HL-60 (cell line): ENCODE measurements around the gene ALK.

Source experiments
- DNase-seq, 2 experiments: peaks; one replicate each; pipeline ENCODE4 v3.0.0-alpha.2; 2010 to 2020; ENCODE audit warnings: low read depth in 1 of 2, low spot score in 1 of 2
- H3K27ac ChIP-seq: fragments of 250-450 bp; sonication (Bioruptor Pico); replicated peaks from 2 replicates; pipeline ENCODE4 v1.5.1; 2020; ENCODE audit warnings: mild to moderate bottlenecking, moderate library complexity
- H3K27me3 ChIP-seq: fragments of 250-450 bp; sonication (Bioruptor Pico); 2 replicates; pipeline ENCODE4 v1.5.1; 2021; ENCODE audit warnings: mild to moderate bottlenecking, moderate library complexity; ENCODE audit not compliant: insufficient read depth, poor library complexity, severe bottlenecking
- H3K4me3 ChIP-seq: replicated peaks from 2 replicates; pipeline ENCODE4 v1.5.1; 2011; ENCODE audit warnings: mild to moderate bottlenecking, control low read depth, low read length; ENCODE audit not compliant: insufficient read depth
- GABPA ChIP-seq: IDR thresholded peaks from 2 replicates; pipeline ENCODE4 v1.6.1; 2012; ENCODE audit warnings: low read depth
- POLR2AphosphoS5 ChIP-seq: IDR thresholded peaks from 2 replicates; pipeline ENCODE4 v1.6.1; 2012; ENCODE audit warnings: low read depth
- REST ChIP-seq: IDR thresholded peaks from 2 replicates; pipeline ENCODE4 v1.6.1; 2012; ENCODE audit warnings: low read depth; ENCODE audit not compliant: insufficient replicate concordance
- SPI1 ChIP-seq: IDR thresholded peaks from 2 replicates; pipeline ENCODE4 v1.6.1; 2012; ENCODE audit warnings: low read depth, mild to moderate bottlenecking, borderline replicate concordance
- TF ChIP-seq, protein P1 (sequence below): IDR thresholded peaks from one replicate; pipeline ENCODE4 v1.5.1; 2011; ENCODE audit warnings: low read length, control low read depth, inconsistent platforms; ENCODE audit not compliant: insufficient read depth

Gene ALK

DNA sequence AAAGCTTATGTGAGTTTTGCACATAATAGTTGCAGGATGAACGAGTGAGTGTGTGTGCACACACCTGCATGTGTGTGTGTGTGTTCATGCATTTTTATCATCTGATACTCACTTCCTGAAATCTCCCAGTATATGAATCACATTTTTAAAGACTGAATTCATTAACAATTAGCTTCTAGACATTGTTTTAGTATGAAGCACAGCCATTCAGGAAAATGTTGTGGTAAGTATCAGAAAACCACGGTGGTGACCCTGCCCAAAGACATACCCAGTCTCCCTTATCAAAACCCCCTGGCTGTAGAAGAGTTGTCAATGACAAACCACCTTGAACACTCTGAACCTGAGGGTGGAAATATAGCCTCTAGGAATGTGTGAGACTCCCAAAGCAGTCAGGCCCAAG lies 220.8 kb downstream of the ALK start:
- Histone ChIP-seq H3K4me3 (no peak overlapping the region), H3K27ac (no peak overlapping the region), H3K27me3 (no peaks in the 10 kb centered on the region)
- TF ChIP-seq, protein P1, sequence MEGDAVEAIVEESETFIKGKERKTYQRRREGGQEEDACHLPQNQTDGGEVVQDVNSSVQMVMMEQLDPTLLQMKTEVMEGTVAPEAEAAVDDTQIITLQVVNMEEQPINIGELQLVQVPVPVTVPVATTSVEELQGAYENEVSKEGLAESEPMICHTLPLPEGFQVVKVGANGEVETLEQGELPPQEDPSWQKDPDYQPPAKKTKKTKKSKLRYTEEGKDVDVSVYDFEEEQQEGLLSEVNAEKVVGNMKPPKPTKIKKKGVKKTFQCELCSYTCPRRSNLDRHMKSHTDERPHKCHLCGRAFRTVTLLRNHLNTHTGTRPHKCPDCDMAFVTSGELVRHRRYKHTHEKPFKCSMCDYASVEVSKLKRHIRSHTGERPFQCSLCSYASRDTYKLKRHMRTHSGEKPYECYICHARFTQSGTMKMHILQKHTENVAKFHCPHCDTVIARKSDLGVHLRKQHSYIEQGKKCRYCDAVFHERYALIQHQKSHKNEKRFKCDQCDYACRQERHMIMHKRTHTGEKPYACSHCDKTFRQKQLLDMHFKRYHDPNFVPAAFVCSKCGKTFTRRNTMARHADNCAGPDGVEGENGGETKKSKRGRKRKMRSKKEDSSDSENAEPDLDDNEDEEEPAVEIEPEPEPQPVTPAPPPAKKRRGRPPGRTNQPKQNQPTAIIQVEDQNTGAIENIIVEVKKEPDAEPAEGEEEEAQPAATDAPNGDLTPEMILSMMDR = no peak
- TF ChIP-seq REST (no peak), SPI1 (no peak), POLR2AphosphoS5 (no peak), GABPA (no peak)
- no peak for DNase-seq

DNA sequence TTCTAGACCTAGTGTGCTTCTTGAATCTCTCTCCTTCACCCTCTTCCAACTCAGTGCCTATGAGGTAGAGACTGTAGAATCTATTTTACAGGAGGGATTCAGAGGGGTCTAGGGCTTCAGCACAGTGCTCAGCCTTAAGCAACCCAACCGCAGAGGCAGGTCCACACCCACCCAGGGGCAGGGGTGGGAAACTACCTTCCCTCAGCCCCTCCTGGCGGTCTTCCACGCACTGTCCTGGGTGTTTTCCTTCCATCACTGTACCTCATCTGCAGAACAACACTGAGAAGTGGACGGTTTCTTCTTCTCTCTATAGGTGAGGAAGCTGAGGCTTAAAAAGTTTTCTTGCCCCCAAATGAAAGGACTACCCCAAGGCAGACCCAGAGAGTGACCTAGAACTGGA lies 222.3 kb downstream of the ALK start:
- Histone ChIP-seq H3K4me3 (no peak overlapping the region), H3K27me3 (no peaks in the 10 kb centered on the region), H3K27ac (no peak overlapping the region)
- DNase-seq = no peak
- no peak for TF ChIP-seq REST
- no peak for TF ChIP-seq GABPA
- no peak for TF ChIP-seq SPI1

DNA sequence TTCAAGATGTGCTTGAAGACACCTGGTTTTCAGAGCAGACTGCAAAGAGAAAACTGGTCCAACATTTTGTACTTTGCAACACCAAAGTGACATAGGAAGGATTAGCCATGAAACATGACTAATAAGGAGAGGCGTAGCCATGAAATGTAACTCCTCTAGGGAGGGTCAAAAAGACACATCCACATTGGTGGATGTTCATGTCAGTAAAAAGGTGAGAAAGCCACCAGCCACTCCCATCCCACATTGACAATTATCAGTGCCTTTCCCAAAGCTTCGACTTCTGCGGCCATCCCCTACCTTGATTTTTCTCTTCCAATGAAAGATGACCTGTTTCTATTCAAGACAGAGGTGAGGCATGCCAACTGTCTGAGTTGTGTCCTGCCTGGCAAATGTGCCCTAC lies 223.2 kb downstream of the ALK start:
- Histone ChIP-seq H3K27ac (no peak overlapping the region), H3K27me3 (no peaks in the 10 kb centered on the region), H3K4me3 (no peak overlapping the region)
- no peak for DNase-seq
- TF ChIP-seq POLR2AphosphoS5 (no peak), REST (no peak), SPI1 (no peak), GABPA (no peak)
- TF ChIP-seq, protein P1 = no peak

DNA sequence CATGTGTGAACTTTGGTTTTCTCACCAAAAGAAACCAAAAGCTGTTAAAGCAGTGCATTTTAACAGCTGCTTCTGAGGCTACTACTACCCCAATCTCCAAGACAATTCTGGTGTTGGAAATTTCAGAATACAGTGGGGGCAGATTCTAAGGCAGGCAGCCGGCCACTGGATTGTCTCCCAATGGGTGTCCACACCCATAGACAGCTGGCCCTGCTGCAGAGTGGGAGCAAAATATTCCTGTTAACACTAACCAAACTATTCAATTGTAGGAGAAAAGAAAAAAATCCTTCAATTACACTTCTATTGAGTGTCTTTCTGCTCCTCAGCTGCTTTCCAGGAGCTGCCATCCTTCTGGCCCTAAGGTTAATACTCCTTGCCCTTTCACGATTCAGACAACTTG lies 223.7 kb downstream of the ALK start:
- no peak for DNase-seq
- Histone ChIP-seq H3K4me3 (no peak overlapping the region), H3K27ac (no peak overlapping the region), H3K27me3 (no peaks in the 10 kb centered on the region)
- TF ChIP-seq, protein P1 = no peak
- TF ChIP-seq REST (no peak), SPI1 (no peak), GABPA (no peak), POLR2AphosphoS5 (no peak)
